GM13977 (cell line): Measurements from ENCODE around the gene CADM3.

Source experiments
- DNase-seq: peaks from one replicate; pipeline ENCODE4 v3.0.0; 2012; ENCODE audit warnings: low spot score
- CTCF ChIP-seq: IDR thresholded peaks from 2 replicates; pipeline ENCODE4 v1.5.1; 2012; ENCODE audit warnings: mild to moderate bottlenecking, control low read depth; ENCODE audit not compliant: insufficient read depth; ENCODE audit errors: extremely low read depth, missing control alignments
- in situ Hi-C: fragments of 300-500 bp; cut with MboI; formaldehyde crosslinking; loops from one replicate; pipeline ENCODE4 v1.12.0; 2022; ENCODE audit warnings: low sequenced_read_pairs, low pct_unique_long_range_greater_than_20kb, mixed read lengths, inconsistent platforms; ENCODE audit not compliant: unreplicated experiment

CADM3 gene

GRCh38 chr1:159247266-159247665 lies 75.9 kb downstream of the CADM3 start:
- TF ChIP-seq CTCF, result no peak
- no peak for DNase-seq
- in situ Hi-C loops, result no loop called here

- in situ Hi-C loops, result no loop called here
- no peak for TF ChIP-seq CTCF
- no peak for DNase-seq
Observed at GRCh38 chr1:159248311-159248710, 76.9 kb downstream of the CADM3 start.

GRCh38 chr1:159250638-159251216 lies 79.3 kb downstream of the CADM3 start:
- TF ChIP-seq CTCF, result no peak
- in situ Hi-C loops, result no loop called here
- DNase-seq, result no peak
